CD14-positive monocyte (primary cell): ENCODE measurements around the gene C11orf86. TPM values are rescaled to one million over a fixed set of nuclear protein-coding genes. Genes with fewer than 3 reads are reported as not detected.
A peak's percentile ranks its signal among the peaks of the same experiment; 100 is the strongest.
"Not testable (repeated sequence)": the region's sequence is repeated elsewhere in the genome, so short reads cannot be mapped to it uniquely, and the experiment has no call there.

Experiments
- DNase-seq, 3 donors: peaks; one replicate each; pipeline ENCODE4 v3.0.0-alpha.2; 2011 to 2022
- H2AFZ ChIP-seq: 2 replicates; pipeline ENCODE4 v1.6.0; 2012; ENCODE audit warnings: mild to moderate bottlenecking, low read depth, low read length, inconsistent platforms; ENCODE audit not compliant: insufficient read depth, poor library complexity, severe bottlenecking
- H3K27ac ChIP-seq, 2 donors: 1 replicate in 1 of 2; 2 replicates in 1 of 2; pipeline ENCODE4 v1.5.1; 2012 to 2013; ENCODE audit warnings: low read length in 2 of 2, control low read depth in 1 of 2, inconsistent platforms in 1 of 2, low read depth in 1 of 2, mild to moderate bottlenecking in 1 of 2
- H3K27me3 ChIP-seq, 2 donors: one replicate each; pipeline versions ENCODE4 v1.6.0 to v1.6.1; 2011 to 2013; ENCODE audit warnings: low read length in 2 of 2; ENCODE audit not compliant: control insufficient read depth in 2 of 2, insufficient read depth in 2 of 2
- H3K36me3 ChIP-seq, 2 donors: replicated peaks in 1 of 2; 1 replicate in 1 of 2; 2 replicates in 1 of 2; pipeline versions ENCODE4 v1.5.1 to v1.6.1; 2012 to 2013; ENCODE audit warnings: low read length in 2 of 2, control low read depth in 1 of 2, inconsistent platforms in 1 of 2, mild to moderate bottlenecking in 1 of 2; ENCODE audit not compliant: insufficient read depth in 2 of 2, control insufficient read depth in 1 of 2
- H3K4me1 ChIP-seq, 2 donors: 1 replicate in 1 of 2; 2 replicates in 1 of 2; pipeline versions ENCODE4 v1.5.1 to v1.6.1; 2012 to 2013; ENCODE audit warnings: low read length in 2 of 2, control low read depth in 1 of 2, inconsistent platforms in 1 of 2, mild to moderate bottlenecking in 1 of 2, moderate library complexity in 1 of 2; ENCODE audit not compliant: insufficient read depth in 2 of 2, control insufficient read depth in 1 of 2
- H3K4me2 ChIP-seq: replicated peaks from 2 replicates; pipeline ENCODE3; 2012; ENCODE audit warnings: low read length, moderate library complexity, mild to moderate bottlenecking; ENCODE audit not compliant: poor library complexity, severe bottlenecking; ENCODE audit errors: extremely low read depth
- H3K4me3 ChIP-seq, 3 experiments: fragments of 200-600 bp in 1 of 3; sonication (generic) in 1 of 3; replicated peaks in 1 of 3; 1 replicate in 2 of 3; 2 replicates in 1 of 3; pipeline ENCODE4 v1.5.1; 2011 to 2013; ENCODE audit warnings: low read length in 3 of 3, mild to moderate bottlenecking in 3 of 3, control low read depth in 2 of 3, low read depth in 2 of 3, inconsistent platforms in 1 of 3, moderate library complexity in 1 of 3
- H3K79me2 ChIP-seq: 2 replicates; pipeline ENCODE4 v1.6.0; 2012; ENCODE audit warnings: mild to moderate bottlenecking, control low read depth, inconsistent platforms, low read length, moderate library complexity; ENCODE audit not compliant: insufficient read depth
- H3K9ac ChIP-seq: 2 replicates; pipeline ENCODE4 v1.6.0; 2017; ENCODE audit warnings: low read length, mild to moderate bottlenecking; ENCODE audit not compliant: insufficient read depth, poor library complexity, severe bottlenecking
- H3K9me3 ChIP-seq, 2 donors: replicated peaks in 1 of 2; 1 replicate in 1 of 2; 2 replicates in 1 of 2; pipeline versions ENCODE4 v1.5.1 to v1.6.1; 2012 to 2013; ENCODE audit warnings: low read length in 2 of 2, control low read depth in 1 of 2; ENCODE audit not compliant: control insufficient read depth in 1 of 2, insufficient read depth in 1 of 2
- H4K20me1 ChIP-seq: 2 replicates; pipeline ENCODE4 v1.6.0; 2012; ENCODE audit warnings: mild to moderate bottlenecking, low read length, control low read depth, moderate library complexity; ENCODE audit not compliant: insufficient read depth
- H3K27ac Mint-ChIP-seq, 7 donors: one replicate each; pipeline ENCODE4 v1.8.0; 2020; ENCODE audit warnings: mild to moderate bottlenecking in 7 of 7, mixed read lengths in 7 of 7, moderate library complexity in 6 of 7, inconsistent platforms in 2 of 7
- H3K27me3 Mint-ChIP-seq, 3 donors: one replicate each; pipeline ENCODE4 v1.8.0; 2021 to 2022; ENCODE audit warnings: low read depth in 3 of 3, mild to moderate bottlenecking in 3 of 3, mixed read lengths in 3 of 3, moderate library complexity in 3 of 3, inconsistent platforms in 1 of 3
- H3K36me3 Mint-ChIP-seq, 2 donors: one replicate each; pipeline ENCODE4 v1.8.0; 2020; ENCODE audit warnings: mixed read lengths in 2 of 2, inconsistent platforms in 1 of 2, mild to moderate bottlenecking in 1 of 2
- H3K4me1 Mint-ChIP-seq: one replicate; pipeline ENCODE4 v1.8.0; 2020; ENCODE audit warnings: mild to moderate bottlenecking, mixed read lengths
- H3K4me3 Mint-ChIP-seq, 2 donors: one replicate each; pipeline ENCODE4 v1.8.0; 2020; ENCODE audit warnings: mild to moderate bottlenecking in 2 of 2, mixed read lengths in 2 of 2, moderate library complexity in 1 of 2
- H3K9me3 Mint-ChIP-seq, 7 donors: one replicate each; pipeline ENCODE4 v1.8.0; 2020 to 2022; ENCODE audit warnings: mixed read lengths in 7 of 7, mild to moderate bottlenecking in 6 of 7, moderate library complexity in 6 of 7, inconsistent platforms in 2 of 7
- CTCF ChIP-seq: fragments of 200-600 bp; IDR thresholded peaks from one replicate; pipeline ENCODE4 v1.8.0; 2022; ENCODE audit warnings: antibody characterized with exemption, mild to moderate bottlenecking
- WGBS: methylation state at CpG from one replicate; pipeline ENCODE4 v1.1.5; 2013; ENCODE audit warnings: missing lambda C conversion rate; ENCODE audit not compliant: insufficient coverage; 5-methylcytosine and 5-hydroxymethylcytosine counted together
- intact Hi-C, 2 donors: fragments of 100-400 bp; cut with micrococcal nuclease; formaldehyde crosslinking; loops; one replicate each; pipeline versions ENCODE4 v1.15.0 to v1.15.1; 2023
- polyA plus RNA-seq, 3 donors: library from polyadenylated mRNA; depleted of rRNA in 1 of 3; unstranded in 2 of 3; stranded (reverse) in 1 of 3; fragments of 300-500 nt in 2 of 3; fragments of >200 nt in 1 of 3; fragmentation: Illumina TruSeq in 2 of 3; gene quantifications; 1 replicate in 2 of 3; 2 replicates in 1 of 3; pipeline ENCODE4 v1.2.3, GENCODE V29; 2012 to 2021

Gene C11orf86
- polyA plus RNA-seq, 3 donors, result not detected

GRCh38 chr11:66958232-66958955 is 16.7 kb upstream of the C11orf86 start, which contains the start of gene PC:
Gene PC, minus strand, starts transcription at chr11:66958383. Its CDS starts 86,224 bp downstream, at chr11:66872159.
- peak; percentile 98 to 99 (median 99) for DNase-seq
- H3K27ac ChIP-seq, result peak within 1 kb of the TSS in 1 of 2 donors; percentile 56
- H3K4me3 Mint-ChIP-seq, result peak within 1 kb of the TSS; percentile 74 to 85
- WGBS, result under 1% methylated on average over 74 of the region's 74 CpGs
- H3K79me2 ChIP-seq, result no peaks in the 10 kb centered on the region
- H3K27me3 ChIP-seq, result peaks cover 0 to 5% of the 10 kb centered on the region in 2 donors
- peaks cover 15 to 20% (median 20%) of the 10 kb centered on the region in 3 donors for H3K27me3 Mint-ChIP-seq
- H3K36me3 Mint-ChIP-seq, result peaks cover 3 to 14% of the 10 kb centered on the region in 2 donors
- H2AFZ ChIP-seq, result peak within 1 kb of the TSS; percentile 80
- no peaks in the 10 kb centered on the region for H4K20me1 ChIP-seq
- peaks cover 5 to 33% (median 27%) of the 10 kb centered on the region in 7 donors for H3K9me3 Mint-ChIP-seq
- H3K4me1 ChIP-seq, result peaks cover 26 to 45% of the 10 kb centered on the region in 2 donors
- no peaks in the 10 kb centered on the region for H3K36me3 ChIP-seq
- TF ChIP-seq CTCF, result no peak
- intact Hi-C loops, result no loop called here
- H3K4me2 ChIP-seq, result peak within 1 kb of the TSS; percentile 70
- H3K4me3 ChIP-seq, result peak within 1 kb of the TSS; percentile 18 to 69 (median 26)
- H3K27ac Mint-ChIP-seq, result peak within 1 kb of the TSS; percentile 75 to 93 (median 84)
- H3K9ac ChIP-seq, result no peak within 1 kb of the TSS
- peaks cover 14 to 19% of the 10 kb centered on the region in 2 donors for H3K9me3 ChIP-seq
- H3K4me1 Mint-ChIP-seq, result peaks cover 32% of the 10 kb centered on the region

- Histone ChIP-seq H3K36me3 (no peaks in the 10 kb centered on the region), H3K9me3 (peaks cover 14 to 19% of the 10 kb centered on the region in 2 donors), H3K27ac (peak overlapping the region in 1 of 2 donors; percentile 56), H3K4me2 (peak overlapping the region; percentile 70), H3K79me2 (no peaks in the 10 kb centered on the region), H3K27me3 (peaks cover 0 to 5% of the 10 kb centered on the region in 2 donors), H3K4me3 (peak overlapping the region in 1 of 3 experiments; percentile 69), H4K20me1 (no peaks in the 10 kb centered on the region), H2AFZ (peak overlapping the region; percentile 68), H3K9ac (no peak overlapping the region), H3K4me1 (peaks cover 26 to 45% of the 10 kb centered on the region in 2 donors)
- H3K36me3 Mint-ChIP-seq, result peaks cover 2 to 13% of the 10 kb centered on the region in 2 donors
- no peak for TF ChIP-seq CTCF
- H3K9me3 Mint-ChIP-seq, result peaks cover 5 to 33% (median 27%) of the 10 kb centered on the region in 7 donors
- DNase-seq, result no peak
- H3K27ac Mint-ChIP-seq, result peak overlapping the region; percentile 75 to 93 (median 84)
- WGBS, result 20% methylated on average over 10 of the region's 10 CpGs
- intact Hi-C loops, result no loop called here
- peaks cover 15 to 20% (median 20%) of the 10 kb centered on the region in 3 donors for H3K27me3 Mint-ChIP-seq
- peak overlapping the region; percentile 61 to 85 for H3K4me3 Mint-ChIP-seq
- H3K4me1 Mint-ChIP-seq, result peaks cover 35% of the 10 kb centered on the region
Measured at GRCh38 chr11:66958956-66959274, 16.2 kb upstream of the C11orf86 start.

DNA sequence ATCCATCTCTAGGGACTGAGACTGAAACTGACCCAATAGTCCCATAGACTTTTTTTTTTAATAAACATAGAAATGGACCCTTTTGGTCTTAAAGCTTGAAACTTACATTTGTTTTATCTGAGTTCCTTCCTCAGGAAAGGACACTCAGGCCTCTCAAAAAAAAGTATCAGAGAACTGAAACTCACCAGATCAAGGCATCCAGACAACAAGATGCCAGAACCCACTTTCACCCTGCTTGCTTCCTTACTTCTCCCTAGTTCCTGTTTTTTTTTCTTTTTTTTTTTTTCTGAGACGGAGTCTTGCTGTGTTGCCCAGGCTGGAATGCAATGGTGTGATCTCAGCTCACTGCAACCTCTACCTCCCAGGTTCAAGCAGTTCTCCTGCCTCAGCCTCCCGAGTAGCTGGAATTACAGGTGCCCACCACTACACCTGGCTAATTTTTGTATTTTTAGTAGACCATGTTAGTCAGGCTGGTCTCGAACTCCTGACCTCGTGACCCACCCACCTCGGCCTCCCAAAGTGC is 13.4 kb upstream of the C11orf86 start:
- Histone ChIP-seq H3K4me1 (peaks cover 18 to 36% of the 10 kb centered on the region in 2 donors), H3K9me3 (peaks cover 14 to 19% of the 10 kb centered on the region in 2 donors)
- H3K27ac Mint-ChIP-seq, result peak overlapping the region in 3 of 7 donors; percentile 70 to 83 (median 79)
- WGBS, result 0% methylated on average over 1 of the region's 5 CpGs
- H3K36me3 ChIP-seq, H3K79me2 ChIP-seq, H3K4me2 ChIP-seq, intact Hi-C loops, H3K4me3 Mint-ChIP-seq, H4K20me1 ChIP-seq, H3K27me3 ChIP-seq, H3K36me3 Mint-ChIP-seq, H3K27ac ChIP-seq, H3K9ac ChIP-seq, H3K4me3 ChIP-seq, H2AFZ ChIP-seq: not testable (repeated sequence)
- peaks cover 34% of the 10 kb centered on the region for H3K4me1 Mint-ChIP-seq
- H3K9me3 Mint-ChIP-seq, result peaks cover 5 to 33% (median 27%) of the 10 kb centered on the region in 7 donors
- H3K27me3 Mint-ChIP-seq, result peaks cover 14 to 25% (median 24%) of the 10 kb centered on the region in 3 donors
- peak in 2 of 3 donors; percentile 32 to 42 for DNase-seq
